GM19193 (cell line): ENCODE measurements around the gene UTRN.

ENCODE experiments used
- POLR2A ChIP-seq: IDR thresholded peaks from 4 replicates; pipeline ENCODE4 v1.6.1; 2011; ENCODE audit not compliant: insufficient read depth, insufficient read length; ENCODE audit errors: extremely low read depth

Gene UTRN

GRCh38 chr6:144268794-144269349, 16.3 kb upstream of the UTRN start:
- TF ChIP-seq POLR2A, result no peak

- TF ChIP-seq POLR2A, result no peak
Measured at GRCh38 chr6:144277174-144277573, 8.0 kb upstream of the UTRN start.

GRCh38 chr6:144277605-144278227, 7.4 kb upstream of the UTRN start:
- TF ChIP-seq POLR2A, result no peak

- no peak for TF ChIP-seq POLR2A
Measured at GRCh38 chr6:144278659-144279314, 6.3 kb upstream of the UTRN start.

- TF ChIP-seq POLR2A, result no peak
Measured at GRCh38 chr6:144279484-144280150, 5.5 kb upstream of the UTRN start.

- TF ChIP-seq POLR2A, result no peak
Measured at GRCh38 chr6:144283646-144284477, 1.3 kb upstream of the UTRN start.

- no peak for TF ChIP-seq POLR2A
Measured at GRCh38 chr6:144284478-144284782, 705 bp upstream of the UTRN start.

GRCh38 chr6:144285548-144285797, 338 bp downstream of the UTRN start:
- TF ChIP-seq POLR2A, result no peak

GRCh38 chr6:144285798-144286502, 815 bp downstream of the UTRN start:
- no peak for TF ChIP-seq POLR2A

- TF ChIP-seq POLR2A, result no peak
Measured at GRCh38 chr6:144286503-144287393, 1.6 kb downstream of the UTRN start.

GRCh38 chr6:144289006-144289405, 3.9 kb downstream of the UTRN start:
- no peak for TF ChIP-seq POLR2A

- TF ChIP-seq POLR2A, result no peak
Measured at GRCh38 chr6:144292372-144292771, 7.2 kb downstream of the UTRN start.

GRCh38 chr6:144294016-144294415, 8.9 kb downstream of the UTRN start:
- no peak for TF ChIP-seq POLR2A

GRCh38 chr6:144295211-144295610, 10.1 kb downstream of the UTRN start:
- no peak for TF ChIP-seq POLR2A
